BLaER1 (cell line): ENCODE measurements around the gene SRSF12.

Experiments
- H3K27ac ChIP-seq: shearing (Covaris generic); formaldehyde crosslinking; 2 replicates; pipeline ENCODE4 v1.8.1; 2022
- H3K27me3 ChIP-seq: shearing (Covaris generic); formaldehyde crosslinking; 2 replicates; pipeline ENCODE4 v1.8.1; 2022
- H3K36me3 ChIP-seq: shearing (Covaris generic); formaldehyde crosslinking; 2 replicates; pipeline ENCODE4 v1.8.1; 2022
- H3K4me1 ChIP-seq: shearing (Covaris generic); formaldehyde crosslinking; 2 replicates; pipeline ENCODE4 v1.8.1; 2022
- H3K4me2 ChIP-seq: shearing (Covaris generic); formaldehyde crosslinking; 2 replicates; pipeline ENCODE4 v1.8.1; 2022
- H3K4me3 ChIP-seq: shearing (Covaris generic); formaldehyde crosslinking; 2 replicates; pipeline ENCODE4 v1.8.1; 2022
- H3K9ac ChIP-seq: shearing (Covaris generic); formaldehyde crosslinking; 2 replicates; pipeline ENCODE4 v1.8.1; 2022
- H3K9me3 ChIP-seq: shearing (Covaris generic); formaldehyde crosslinking; 2 replicates; pipeline ENCODE4 v1.8.1; 2022
- H4K20me1 ChIP-seq: shearing (Covaris generic); formaldehyde crosslinking; 2 replicates; pipeline ENCODE4 v1.8.1; 2022
- Cebpa-rat ChIP-seq: shearing (Covaris generic); IDR thresholded peaks from 2 replicates; pipeline ENCODE4 v1.8.1; 2022

Gene SRSF12

DNA sequence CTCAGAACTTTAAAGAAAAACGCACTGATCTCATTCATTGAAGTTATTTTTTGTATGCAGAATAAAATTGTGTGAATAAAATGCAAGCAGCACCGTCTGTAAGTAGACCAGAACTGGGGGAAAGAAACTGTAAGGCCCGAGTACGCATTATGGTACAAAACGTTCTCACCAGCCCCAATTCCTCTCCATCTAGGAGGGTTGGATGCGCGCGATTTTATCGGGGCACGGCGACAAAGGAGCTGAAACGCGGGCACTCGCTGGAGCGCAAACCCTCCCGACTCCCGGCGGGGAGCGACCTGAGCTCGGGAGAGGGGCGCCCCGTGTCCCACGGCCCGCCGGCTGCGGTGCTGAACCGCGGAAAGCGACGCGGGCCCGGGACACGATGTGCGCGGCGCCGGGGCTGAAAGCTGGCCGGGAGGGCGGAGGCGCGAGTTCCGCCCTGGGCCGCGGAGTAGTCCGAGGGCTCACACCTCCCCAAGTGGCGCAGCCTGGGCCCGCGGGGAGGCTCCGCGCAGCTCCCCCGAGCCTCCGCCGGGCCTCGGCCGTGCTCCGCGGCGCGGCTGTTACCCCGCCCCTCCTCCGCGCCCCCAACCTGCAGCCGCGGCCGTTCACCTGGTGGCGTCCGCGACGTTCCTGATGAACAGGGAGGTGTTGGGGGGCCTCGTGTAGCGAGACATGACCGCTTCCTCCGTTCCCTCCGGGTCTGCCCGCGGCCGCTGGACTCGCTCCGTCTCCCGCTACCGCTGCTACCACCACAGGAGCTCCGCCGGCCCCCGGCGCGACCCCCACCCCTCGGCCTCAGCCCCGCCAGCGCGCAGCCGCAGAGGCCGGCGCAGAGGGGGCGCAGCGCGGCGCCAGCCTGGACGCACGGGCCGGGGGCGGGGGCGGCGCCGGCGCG is at the start of gene SRSF12:
SRSF12 (minus strand) TSS at position 861 of the 898 bp plus-strand sequence; CDS start at position 677, 184 bp downstream.
- H3K27me3 ChIP-seq: peaks cover 21% of the 10 kb centered on the region; the same call in 1 of the 2 replicates
- no peaks in the 10 kb centered on the region for H3K36me3 ChIP-seq
- no peak for TF ChIP-seq Cebpa-rat
- H3K4me3 ChIP-seq: peak within 1 kb of the TSS; percentile 69
- H3K4me2 ChIP-seq: peak within 1 kb of the TSS; percentile 76
- H3K4me1 ChIP-seq: 0 out of 2 replicates have a peak, but pooled peaks cover 3% of the 10 kb centered on the region
- no peak within 1 kb of the TSS for H3K27ac ChIP-seq
- H4K20me1 ChIP-seq: no peaks in the 10 kb centered on the region
- peak within 1 kb of the TSS; percentile 57 for H3K9ac ChIP-seq
- H3K9me3 ChIP-seq: no peaks in the 10 kb centered on the region

DNA sequence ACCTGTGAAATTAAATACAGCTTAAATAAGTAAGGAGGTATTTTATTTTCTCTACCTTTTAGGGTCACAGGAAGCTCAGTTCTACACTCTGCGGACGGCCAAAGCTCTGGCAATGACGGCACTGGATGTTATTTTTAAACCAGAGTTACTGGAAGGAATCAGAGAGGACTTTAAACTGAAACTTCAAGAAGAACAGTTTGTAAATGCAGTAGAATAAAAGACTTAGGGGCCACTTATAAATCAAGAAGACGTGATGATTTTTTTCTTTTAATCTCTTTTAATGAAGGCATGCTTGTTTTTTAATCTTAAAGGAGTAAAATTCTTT is 44.1 kb upstream of the SRSF12 start:
- peaks cover 53% of the 10 kb centered on the region for H3K36me3 ChIP-seq
- H4K20me1 ChIP-seq: no peaks in the 10 kb centered on the region
- H3K9me3 ChIP-seq: no peaks in the 10 kb centered on the region
- no peak overlapping the region for H3K27ac ChIP-seq
- no peak overlapping the region for H3K9ac ChIP-seq
- TF ChIP-seq Cebpa-rat: no peak
- H3K4me3 ChIP-seq: no peak overlapping the region
- no peak overlapping the region for H3K4me2 ChIP-seq
- H3K4me1 ChIP-seq: no peaks in the 10 kb centered on the region
- no peaks in the 10 kb centered on the region for H3K27me3 ChIP-seq

DNA sequence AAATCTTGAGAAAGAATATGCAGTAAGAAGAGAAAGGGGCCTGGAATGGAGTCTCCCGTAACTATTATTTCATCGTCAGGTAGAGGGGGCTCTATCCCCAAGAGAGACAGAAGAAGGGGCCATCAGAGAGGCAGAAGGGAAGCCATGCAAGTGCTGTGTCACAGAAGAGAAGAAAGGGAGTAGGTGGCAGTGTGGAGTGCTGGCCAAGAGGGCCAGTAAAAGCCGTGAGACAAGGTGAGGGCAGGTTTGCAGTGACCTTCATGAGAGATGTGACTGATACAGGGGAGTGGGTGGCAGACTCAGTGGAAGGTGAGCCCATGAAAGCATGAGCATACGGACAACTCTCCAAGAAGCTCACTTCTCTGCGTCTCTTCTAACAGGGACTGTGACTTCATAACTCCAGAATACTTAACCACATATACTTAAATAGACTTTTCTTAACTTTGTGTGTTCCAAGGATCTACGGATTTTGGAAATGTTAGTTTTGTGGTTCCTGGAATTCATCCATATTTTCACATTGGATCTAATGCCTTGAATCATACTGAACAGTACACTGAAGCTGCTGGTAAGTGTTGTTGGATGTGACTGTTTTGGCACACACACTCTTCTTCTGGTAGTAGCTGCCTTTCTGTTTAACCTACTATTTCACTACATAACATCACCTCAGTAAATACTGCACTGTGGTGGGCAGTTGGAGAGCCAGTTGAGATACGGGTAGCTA is 43.6 kb upstream of the SRSF12 start:
- Histone ChIP-seq H3K4me3 (no peak overlapping the region), H4K20me1 (no peaks in the 10 kb centered on the region), H3K36me3 (peaks cover 54% of the 10 kb centered on the region), H3K4me1 (no peaks in the 10 kb centered on the region), H3K27me3 (no peaks in the 10 kb centered on the region), H3K9me3 (no peaks in the 10 kb centered on the region), H3K27ac (no peak overlapping the region), H3K4me2 (no peak overlapping the region), H3K9ac (no peak overlapping the region)
- no peak for TF ChIP-seq Cebpa-rat

DNA sequence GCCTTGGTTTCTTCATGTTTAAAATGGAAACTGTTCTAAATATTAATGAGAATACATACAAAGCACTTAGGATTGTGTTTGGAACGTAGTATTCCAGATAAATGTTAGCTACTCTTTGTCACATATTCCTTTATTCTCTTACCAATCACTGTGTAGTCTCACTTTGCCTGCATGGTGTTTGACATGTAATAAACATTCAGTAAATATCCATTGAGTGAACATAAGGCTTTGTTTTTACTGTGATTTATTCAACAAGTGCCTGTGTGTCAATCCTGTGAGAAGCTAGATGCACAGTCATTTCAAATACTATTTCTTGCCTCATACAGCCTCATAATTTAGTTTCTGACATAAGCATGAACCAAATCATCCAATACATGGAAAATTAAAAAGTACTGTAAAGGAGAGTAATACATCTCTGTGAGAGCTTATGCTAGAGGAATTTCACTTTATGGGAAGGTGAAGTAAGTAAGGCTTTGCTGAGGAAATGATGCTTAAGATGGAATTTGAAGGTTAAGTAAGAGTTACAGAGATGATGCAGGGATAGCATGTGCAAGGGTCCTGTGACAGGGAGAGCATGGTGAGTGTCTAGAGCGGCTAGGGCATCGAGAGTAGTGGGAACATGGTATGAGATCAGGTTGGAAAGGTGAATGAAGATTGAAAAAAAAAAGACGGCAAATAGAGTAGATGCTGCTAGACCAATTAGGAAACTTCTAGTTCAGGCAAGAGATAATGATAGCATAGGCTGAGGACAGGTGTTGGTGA is 42.6 kb upstream of the SRSF12 start:
- no peak for TF ChIP-seq Cebpa-rat
- Histone ChIP-seq H3K4me2 (no peak overlapping the region), H3K9ac (no peak overlapping the region), H3K4me3 (no peak overlapping the region), H3K4me1 (no peaks in the 10 kb centered on the region), H3K9me3 (no peaks in the 10 kb centered on the region), H3K27me3 (no peaks in the 10 kb centered on the region), H4K20me1 (no peaks in the 10 kb centered on the region), H3K36me3 (peaks cover 56% of the 10 kb centered on the region), H3K27ac (no peak overlapping the region)

DNA sequence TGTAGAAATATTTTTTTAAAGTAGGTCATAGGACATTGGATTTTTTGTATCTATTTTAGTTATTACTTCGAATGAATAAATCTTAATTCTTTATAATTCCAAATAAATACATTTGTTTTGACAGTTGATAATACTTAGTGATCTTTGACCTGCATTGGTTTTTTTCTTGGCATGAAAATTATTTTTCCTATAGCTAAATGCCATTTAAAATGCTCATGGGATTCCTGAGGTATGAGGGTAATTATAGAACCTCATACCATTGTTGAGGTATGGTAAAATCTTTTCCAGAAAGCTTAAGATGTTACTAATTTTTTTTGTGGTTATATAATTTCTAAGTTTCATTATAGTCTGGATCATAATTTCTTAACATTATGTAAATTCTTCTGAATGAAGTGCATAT is 36.3 kb upstream of the SRSF12 start:
- Histone ChIP-seq H3K4me2 (no peak overlapping the region), H3K27me3 (no peaks in the 10 kb centered on the region), H3K36me3 (peaks cover 33% of the 10 kb centered on the region)

DNA sequence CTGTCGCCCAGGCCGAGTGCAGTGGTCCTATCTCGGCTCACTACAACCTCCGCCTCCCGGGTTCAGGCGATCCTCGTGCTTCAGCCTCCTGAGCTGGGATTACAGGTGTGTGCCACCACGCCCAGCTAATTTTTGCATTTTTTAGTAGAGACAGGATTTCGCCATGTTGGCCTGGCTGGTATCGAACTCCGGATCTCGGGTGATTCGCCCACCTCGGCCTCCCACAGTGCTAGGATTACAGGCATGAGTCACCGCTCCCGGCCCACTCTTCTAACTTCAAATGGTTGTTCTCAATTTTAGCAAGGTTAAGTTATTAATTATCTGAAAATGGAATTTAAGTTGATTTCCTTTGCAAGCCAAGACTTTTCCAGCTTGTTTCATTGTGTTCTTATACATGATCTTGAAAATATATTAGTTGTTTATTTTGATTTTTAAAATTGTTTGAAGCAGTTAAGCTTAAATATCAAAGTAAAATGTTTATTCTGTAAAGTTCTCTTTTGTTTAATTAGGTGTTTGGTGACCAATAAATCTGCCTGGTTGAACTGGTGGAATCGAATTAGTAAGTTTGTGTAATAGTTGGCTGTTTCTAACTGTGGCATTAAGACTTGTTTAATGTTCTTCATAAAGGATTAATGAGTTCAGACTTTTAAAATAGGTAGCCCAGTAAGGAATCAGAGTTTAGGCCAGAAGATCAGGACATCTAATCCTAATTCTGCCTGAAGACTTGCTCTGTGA is 30.3 kb upstream of the SRSF12 start:
- no peaks in the 10 kb centered on the region for H3K27me3 ChIP-seq
- H3K4me3 ChIP-seq: no peak overlapping the region
- H3K9ac ChIP-seq: no peak overlapping the region
- 0 out of 2 replicates have a peak, but pooled peaks cover 7% of the 10 kb centered on the region for H3K36me3 ChIP-seq
- no peaks in the 10 kb centered on the region for H3K9me3 ChIP-seq
- peaks cover 21% of the 10 kb centered on the region for H3K4me1 ChIP-seq
- H3K27ac ChIP-seq: no peak overlapping the region
- peak overlapping the region; percentile 73 for H3K4me2 ChIP-seq
- H4K20me1 ChIP-seq: no peaks in the 10 kb centered on the region
- TF ChIP-seq Cebpa-rat: no peak

More for the DNA sequence above, 36.3 kb upstream of the SRSF12 start:
- H3K9me3 ChIP-seq: no peaks in the 10 kb centered on the region
- H3K4me1 ChIP-seq: no peaks in the 10 kb centered on the region
- H3K27ac ChIP-seq: no peak overlapping the region
- no peak for TF ChIP-seq Cebpa-rat
- H3K4me3 ChIP-seq: no peak overlapping the region
- no peaks in the 10 kb centered on the region for H4K20me1 ChIP-seq
- no peak overlapping the region for H3K9ac ChIP-seq

DNA sequence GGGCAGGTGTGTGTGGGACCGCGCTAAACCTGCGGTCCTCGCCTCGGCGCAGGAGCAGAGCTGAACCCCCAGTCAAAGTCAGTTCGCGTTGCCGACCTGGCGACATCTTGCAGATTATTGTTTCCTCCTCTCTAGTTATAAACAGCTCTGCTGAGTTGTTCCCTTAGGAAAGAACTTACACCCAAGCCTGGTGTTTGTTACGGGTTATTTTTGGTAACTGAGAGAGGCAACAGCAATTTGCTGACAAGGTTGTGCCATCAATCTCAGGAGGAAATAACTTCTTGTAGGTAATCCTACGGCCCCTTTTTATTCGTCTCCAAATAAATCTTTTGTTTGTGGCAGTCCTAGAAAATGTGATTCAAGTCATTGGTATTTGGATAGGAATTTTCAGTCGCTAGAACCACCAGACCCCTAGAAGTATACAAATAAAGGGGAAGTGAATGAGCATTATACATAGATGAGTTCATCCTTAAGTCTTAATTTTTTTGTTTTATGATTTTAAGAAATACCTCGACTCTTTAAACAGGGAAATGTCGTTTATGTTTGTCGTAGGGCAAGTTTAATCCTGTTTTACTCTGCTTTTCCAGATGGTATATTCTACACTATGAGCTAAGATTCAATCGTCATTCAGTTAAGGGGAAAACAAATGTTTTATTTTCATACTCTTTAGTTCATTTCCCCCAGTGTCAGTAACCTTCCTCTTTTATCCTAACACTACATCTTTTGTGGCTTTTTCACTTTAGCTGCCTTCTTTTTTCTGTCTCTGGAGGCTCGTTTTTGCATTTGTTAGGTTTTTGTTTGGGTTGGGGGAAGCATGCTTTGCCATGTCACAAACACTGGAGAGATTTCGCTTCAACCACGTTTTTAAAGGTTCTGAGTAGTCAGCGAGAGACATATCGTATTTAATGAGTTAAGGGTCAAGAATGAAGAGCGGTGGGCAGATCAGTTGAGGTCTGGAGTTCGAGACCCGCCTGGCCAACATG is 29.1 kb upstream of the SRSF12 start:
- H3K4me1 ChIP-seq: peaks cover 21% of the 10 kb centered on the region
- TF ChIP-seq Cebpa-rat: no peak
- H3K4me2 ChIP-seq: peak overlapping the region; percentile 73
- no peaks in the 10 kb centered on the region for H3K27me3 ChIP-seq
- H3K9me3 ChIP-seq: no peaks in the 10 kb centered on the region
- 0 out of 2 replicates have a peak, but pooled peaks cover 7% of the 10 kb centered on the region for H3K36me3 ChIP-seq
- H4K20me1 ChIP-seq: no peaks in the 10 kb centered on the region
- peak overlapping the region; percentile 80 for H3K4me3 ChIP-seq
- peak overlapping the region; percentile 84 for H3K27ac ChIP-seq
- peak overlapping the region; percentile 87 for H3K9ac ChIP-seq

DNA sequence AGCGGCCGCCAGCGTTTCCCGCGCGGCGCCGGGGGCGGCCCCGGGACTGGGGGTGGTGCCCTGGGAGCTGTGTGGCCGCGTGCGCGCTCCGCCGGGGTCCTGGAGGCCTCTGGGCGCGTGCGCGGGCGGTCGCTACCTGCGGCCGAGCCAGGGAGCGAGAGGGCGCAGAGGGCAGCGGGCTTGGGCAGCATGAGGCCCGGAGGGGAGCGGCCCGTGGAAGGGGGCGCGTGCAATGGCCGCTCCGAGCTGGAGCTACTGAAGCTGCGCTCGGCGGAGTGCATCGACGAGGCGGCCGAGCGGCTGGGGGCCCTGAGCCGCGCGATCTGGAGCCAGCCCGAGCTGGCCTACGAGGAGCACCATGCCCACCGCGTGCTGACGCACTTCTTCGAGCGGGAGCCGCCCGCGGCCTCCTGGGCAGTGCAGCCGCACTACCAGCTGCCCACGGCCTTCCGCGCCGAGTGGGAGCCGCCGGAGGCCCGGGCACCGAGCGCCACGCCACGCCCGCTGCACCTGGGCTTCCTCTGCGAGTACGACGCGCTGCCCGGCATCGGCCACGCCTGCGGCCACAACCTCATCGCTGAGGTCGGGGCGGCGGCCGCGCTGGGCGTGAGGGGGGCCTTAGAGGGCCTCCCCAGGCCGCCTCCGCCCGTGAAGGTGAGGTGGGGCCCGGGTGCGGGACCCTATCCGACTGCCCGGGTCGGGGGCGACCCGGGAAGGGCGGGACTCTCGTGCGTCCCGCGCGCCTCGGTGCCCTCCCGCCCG is 28.3 kb upstream of the SRSF12 start, which contains the start of gene PM20D2:
PM20D2 (plus strand) TSS at position 100 of the 762 bp plus-strand sequence; CDS start at position 190, 90 bp downstream.
- H4K20me1 ChIP-seq: no peaks in the 10 kb centered on the region
- no peaks in the 10 kb centered on the region for H3K27me3 ChIP-seq
- peaks cover 21% of the 10 kb centered on the region for H3K4me1 ChIP-seq
- peak within 1 kb of the TSS; percentile 80 for H3K4me3 ChIP-seq
- peak within 1 kb of the TSS; percentile 84 for H3K27ac ChIP-seq
- H3K4me2 ChIP-seq: peak within 1 kb of the TSS; percentile 73
- TF ChIP-seq Cebpa-rat: no peak
- no peaks in the 10 kb centered on the region for H3K9me3 ChIP-seq
- 0 out of 2 replicates have a peak, but pooled peaks cover 7% of the 10 kb centered on the region for H3K36me3 ChIP-seq
- H3K9ac ChIP-seq: peak within 1 kb of the TSS; percentile 87
